ENCODE measurements around the gene MAP4K3. TPM values are rescaled to one million over a fixed set of nuclear protein-coding genes. Genes with fewer than 3 reads are reported as not detected.

Gene MAP4K3
- total and polyA plus RNA-seq, 2 of the 8 experiments (the other 6 are each of a cell fraction or from before 2014, with no cell fraction given): 11.4 to 63.0 TPM

DNA sequence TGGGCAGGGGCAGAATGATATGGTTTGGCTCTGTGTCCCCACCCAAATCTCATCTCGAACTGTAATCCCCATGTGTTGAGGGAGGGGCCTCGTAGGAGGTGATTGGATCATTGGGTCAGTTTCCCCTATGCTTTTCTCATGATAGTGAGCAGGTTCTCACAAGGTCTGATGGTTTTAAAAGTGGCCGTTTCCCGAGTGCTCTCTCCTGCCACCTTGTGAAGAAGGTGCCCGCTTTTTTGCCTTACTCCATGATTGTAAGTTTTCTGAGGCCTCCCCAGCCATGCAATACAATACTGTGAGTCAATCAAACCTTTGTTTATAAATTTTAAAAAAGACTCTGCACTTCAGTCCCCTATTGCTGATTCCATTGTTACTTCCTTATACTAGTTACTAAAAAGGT, 110.4 kb downstream of the MAP4K3 start:
- no peak overlapping the region for H2BK5ac ChIP-seq (ENCODE audit: low read depth, low read length)
- H3K14ac ChIP-seq (ENCODE audit: insufficient read length): no peak overlapping the region
- H3K4me2 ChIP-seq (ENCODE audit: insufficient read depth in 1 of 2, low read depth in 2 of 2, low read length in 2 of 2): no peak overlapping the region
- 86% methylated on average over 5 of the region's 5 CpGs; no CpG with 5 or more reads in 1 of the 2 experiments for WGBS, 2 experiments (ENCODE audit: extremely low coverage in 1 of 2, insufficient coverage in 1 of 2, insufficient read length in 1 of 2, insufficient replicate concordance in 2 of 2, low coverage in 1 of 2, low lambda C conversion rate in 2 of 2, missing lambda C conversion rate in 1 of 2)
- H3K9ac ChIP-seq (replicated peaks in 1 of 4; ENCODE audit: extremely low read depth in 1 of 4, low read depth in 3 of 4, low read length in 3 of 4): no peak overlapping the region
- no peak overlapping the region for H2BK120ac ChIP-seq (replicated peaks; ENCODE audit: low read depth, low read length)
- H3K23me2 ChIP-seq (ENCODE audit: low read depth, low read length): no peaks in the 10 kb centered on the region
- no peaks in the 10 kb centered on the region for H3K27me3 ChIP-seq (replicated peaks in 1 of 4; ENCODE audit: control insufficient read depth in 3 of 4, extremely low read depth in 1 of 4, insufficient read depth in 3 of 4, low read length in 3 of 4)
- no peak overlapping the region for H2AK5ac ChIP-seq (ENCODE audit: low read depth, low read length)
- ChIA-PET CTCF (ENCODE audit: partially characterized antibody) (no interaction called here), POLR2A (ENCODE audit: partially characterized antibody) (no interaction called here)
- H3K4ac ChIP-seq (replicated peaks; ENCODE audit: insufficient read length, low read depth, low read length): no peak overlapping the region
- H2BK12ac ChIP-seq (ENCODE audit: low read depth, low read length): no peak overlapping the region
- no peak overlapping the region for H4K5ac ChIP-seq (ENCODE audit: insufficient read length, low read depth, low read length)
- H2AFZ ChIP-seq (ENCODE audit: low read length): no peak overlapping the region
- H3K27ac ChIP-seq (ENCODE audit: low read depth, low read length): no peak overlapping the region
- peaks cover 0 to 12% (median 0%) of the 10 kb centered on the region in 4 experiments; a peak in 1 of 8 replicates for H3K36me3 ChIP-seq (ENCODE audit: control insufficient read depth in 2 of 4, insufficient read depth in 4 of 4, low read length in 3 of 4)
- DNase-seq (ENCODE audit: low read depth in 1 of 2, low spot score in 2 of 2) (no peak), FAIRE-seq (no peak)
- no peaks in the 10 kb centered on the region for H4K20me1 ChIP-seq (replicated peaks in 1 of 2; ENCODE audit: control insufficient read depth in 1 of 2, insufficient read depth in 2 of 2, low read length in 2 of 2)
- H3K4me3 ChIP-seq (ENCODE audit: extremely low read depth in 1 of 4, insufficient read depth in 2 of 4, low read depth in 3 of 4, low read length in 4 of 4): no peak overlapping the region
- no peak overlapping the region for H3K56ac ChIP-seq (replicated peaks; ENCODE audit: insufficient read length, low read depth, low read length)
- TF ChIP-seq, protein P1, sequence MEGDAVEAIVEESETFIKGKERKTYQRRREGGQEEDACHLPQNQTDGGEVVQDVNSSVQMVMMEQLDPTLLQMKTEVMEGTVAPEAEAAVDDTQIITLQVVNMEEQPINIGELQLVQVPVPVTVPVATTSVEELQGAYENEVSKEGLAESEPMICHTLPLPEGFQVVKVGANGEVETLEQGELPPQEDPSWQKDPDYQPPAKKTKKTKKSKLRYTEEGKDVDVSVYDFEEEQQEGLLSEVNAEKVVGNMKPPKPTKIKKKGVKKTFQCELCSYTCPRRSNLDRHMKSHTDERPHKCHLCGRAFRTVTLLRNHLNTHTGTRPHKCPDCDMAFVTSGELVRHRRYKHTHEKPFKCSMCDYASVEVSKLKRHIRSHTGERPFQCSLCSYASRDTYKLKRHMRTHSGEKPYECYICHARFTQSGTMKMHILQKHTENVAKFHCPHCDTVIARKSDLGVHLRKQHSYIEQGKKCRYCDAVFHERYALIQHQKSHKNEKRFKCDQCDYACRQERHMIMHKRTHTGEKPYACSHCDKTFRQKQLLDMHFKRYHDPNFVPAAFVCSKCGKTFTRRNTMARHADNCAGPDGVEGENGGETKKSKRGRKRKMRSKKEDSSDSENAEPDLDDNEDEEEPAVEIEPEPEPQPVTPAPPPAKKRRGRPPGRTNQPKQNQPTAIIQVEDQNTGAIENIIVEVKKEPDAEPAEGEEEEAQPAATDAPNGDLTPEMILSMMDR (IDR thresholded peaks at IDR 0.05; ENCODE audit: control extremely low read depth in 1 of 3, insufficient read depth in 1 of 3, low read depth in 1 of 3, low read length in 3 of 3): peak; percentile 20 to 25 (median 20); a peak in 3 of 4 replicates
- TF ChIP-seq NRF1 (IDR thresholded peaks at IDR 0.05; ENCODE audit: low read depth, low read length) (no peak), HDAC2 (IDR thresholded peaks at IDR 0.05; ENCODE audit: borderline replicate concordance in 1 of 2, low read depth in 2 of 2, low read length in 2 of 2) (no peak), EZH2 (IDR thresholded peaks at IDR 0.05; ENCODE audit: low read depth, low read length, severe bottlenecking) (no peak), RAD21 (IDR thresholded peaks at IDR 0.05 in 1 of 2, conservative IDR thresholded peaks at IDR 0.05 in 1 of 2; ENCODE audit: low read depth in 2 of 2, low read length in 2 of 2) (peak; percentile 26 to 43; a peak in 3 of 4 replicates), CREB1 (IDR thresholded peaks at IDR 0.05) (no peak), TAF7 (optimal IDR thresholded peaks at IDR 0.05; ENCODE audit: borderline replicate concordance, low read depth, low read length) (no peak), CHD1 (IDR thresholded peaks at IDR 0.05; ENCODE audit: low read depth, low read length) (no peak)
- H3K23ac ChIP-seq (ENCODE audit: insufficient read length): no peak overlapping the region
- H4K8ac ChIP-seq (ENCODE audit: extremely low read depth, insufficient read depth, low read length): no peak overlapping the region
- no peaks in the 10 kb centered on the region for H3K79me2 ChIP-seq (ENCODE audit: control insufficient read depth in 1 of 2, insufficient read depth in 2 of 2, low read length in 2 of 2)
- H2BK15ac ChIP-seq (ENCODE audit: low read length): no peak overlapping the region
- H3K4me1 ChIP-seq (replicated peaks in 1 of 4; ENCODE audit: control insufficient read depth in 3 of 4, insufficient read depth in 4 of 4, low read length in 3 of 4): no peaks in the 10 kb centered on the region
- H3K79me1 ChIP-seq (ENCODE audit: low read depth, low read length): no peaks in the 10 kb centered on the region
- no peak overlapping the region for H4K91ac ChIP-seq (replicated peaks; ENCODE audit: insufficient read length, low read length)
- H2BK20ac ChIP-seq (ENCODE audit: low read length): no peak overlapping the region
- no peak overlapping the region for H3K18ac ChIP-seq (ENCODE audit: extremely low read depth, low read length)
- H3K9me3 ChIP-seq (ENCODE audit: insufficient read depth in 2 of 2, low read depth in 1 of 2, low read length in 1 of 2): no peaks in the 10 kb centered on the region
